Activated CD4-positive, alpha-beta T cell treated with anti-CD3 and anti-CD28 coated beads, Interleukin-2, amount 10 ng/mL, durations not matched to agents 7 days and 5 days (primary cell): ENCODE data around the gene MAP7D3. TPM values are rescaled to one million over a fixed set of nuclear protein-coding genes. Genes with fewer than 3 reads are reported as not detected.
A peak's percentile ranks its signal among the peaks of the same experiment; 100 is the strongest.
"Not testable (repeated sequence)": the region's sequence is repeated elsewhere in the genome, so short reads cannot be mapped to it uniquely, and the experiment has no call there.

Experiments used
- CTCF ChIA-PET: fragments of 350-600 bp; sonication (Branson Sonifier 250); formaldehyde crosslinking; loops from one replicate; lab custom pipeline; 2021; ENCODE audit warnings: antibody characterized with exemption; lab: Charles Lee
- POLR2A ChIA-PET: fragments of 350-600 bp; sonication (Branson Sonifier 250); formaldehyde crosslinking; loops from one replicate; lab custom pipeline; 2021; ENCODE audit warnings: antibody characterized with exemption; lab: Charles Lee
- DNase-seq: peaks from one replicate; pipeline ENCODE4 v3.0.0-alpha.2; 2020
- H3K27ac Mint-ChIP-seq: one replicate; pipeline ENCODE4 v1.8.0; 2021; ENCODE audit warnings: mild to moderate bottlenecking, moderate library complexity, mixed read lengths
- H3K27me3 Mint-ChIP-seq: one replicate; pipeline ENCODE4 v1.8.0; 2021; ENCODE audit warnings: mixed read lengths
- H3K36me3 Mint-ChIP-seq: one replicate; pipeline ENCODE4 v1.8.0; 2021; ENCODE audit warnings: low read depth, mixed read lengths
- H3K4me1 Mint-ChIP-seq: one replicate; pipeline ENCODE4 v1.8.0; 2021; ENCODE audit warnings: mixed read lengths
- H3K4me3 Mint-ChIP-seq: one replicate; pipeline ENCODE4 v1.8.0; 2021; ENCODE audit warnings: mild to moderate bottlenecking, moderate library complexity, mixed read lengths
- H3K9me3 Mint-ChIP-seq: one replicate; pipeline ENCODE4 v1.8.0; 2021; ENCODE audit warnings: mixed read lengths
- total RNA-seq, 2 experiments: library from RNA; stranded (reverse); gene quantifications; one replicate each; pipeline ENCODE4 v1.2.3, GENCODE V29; 2021

Gene MAP7D3
- 10 to 100 TPM; 11.2 to 13.5 TPM for total RNA-seq

GRCh38 chrX:136251041-136251991, at the start of gene MAP7D3:
TSS of gene MAP7D3 (minus strand) at chrX:136251400. CDS start at chrX:136251358, 42 bp downstream.
- ChIA-PET POLR2A (no interaction called here), CTCF (no interaction called here)
- Mint-ChIP-seq H3K4me3 (peak within 1 kb of the TSS; percentile 82), H3K27ac (peak within 1 kb of the TSS; percentile 79), H3K4me1 (peaks cover 8% of the 10 kb centered on the region), H3K27me3 (no peaks in the 10 kb centered on the region), H3K36me3 (no peaks in the 10 kb centered on the region), H3K9me3 (no peaks in the 10 kb centered on the region)
- peak; percentile 67 for DNase-seq

- H3K9me3 Mint-ChIP-seq, H3K4me1 Mint-ChIP-seq, H3K27me3 Mint-ChIP-seq, H3K36me3 Mint-ChIP-seq, H3K27ac Mint-ChIP-seq, DNase-seq, CTCF ChIA-PET, H3K4me3 Mint-ChIP-seq, POLR2A ChIA-PET: not testable (repeated sequence)
Observed at GRCh38 chrX:136300721-136301120, 49.5 kb upstream of the MAP7D3 start, which contains the start of gene ADGRG4. TSS of gene ADGRG4 (plus strand) at chrX:136300963. CDS start at chrX:136308778, 7,815 bp downstream.

- ChIA-PET POLR2A (no interaction called here), CTCF (interaction anchor here (0.7 kb wide), 1 partner anchor 330 kb away, joined by 3 read pairs; no protein-coding TSS in a partner anchor)
- H3K27me3 Mint-ChIP-seq, result peaks cover 3% of the 10 kb centered on the region
- H3K9me3 Mint-ChIP-seq, result no peaks in the 10 kb centered on the region
- H3K27ac Mint-ChIP-seq, result no peak overlapping the region
- H3K36me3 Mint-ChIP-seq, result no peaks in the 10 kb centered on the region
- no peak overlapping the region for H3K4me3 Mint-ChIP-seq
- H3K4me1 Mint-ChIP-seq, result no peaks in the 10 kb centered on the region
- DNase-seq, result no peak
Observed at GRCh38 chrX:136295380-136295779, 44.2 kb upstream of the MAP7D3 start.

GRCh38 chrX:136292656-136293055, 41.5 kb upstream of the MAP7D3 start:
- ChIA-PET CTCF (no interaction called here), POLR2A (no interaction called here)
- Mint-ChIP-seq H3K27ac (no peak overlapping the region), H3K36me3 (no peaks in the 10 kb centered on the region), H3K4me3 (no peak overlapping the region), H3K9me3 (no peaks in the 10 kb centered on the region), H3K4me1 (no peaks in the 10 kb centered on the region), H3K27me3 (peaks cover 3% of the 10 kb centered on the region)
- no peak for DNase-seq

- Mint-ChIP-seq H3K4me3 (no peak overlapping the region), H3K9me3 (no peaks in the 10 kb centered on the region), H3K36me3 (no peaks in the 10 kb centered on the region), H3K27ac (no peak overlapping the region), H3K27me3 (peaks cover 3% of the 10 kb centered on the region), H3K4me1 (no peaks in the 10 kb centered on the region)
- POLR2A ChIA-PET, result no interaction called here
- no peak for DNase-seq
- CTCF ChIA-PET, result no interaction called here
Observed at GRCh38 chrX:136291824-136292223, 40.6 kb upstream of the MAP7D3 start.

GRCh38 chrX:136286375-136286774, 35.2 kb upstream of the MAP7D3 start:
- CTCF ChIA-PET, H3K9me3 Mint-ChIP-seq, DNase-seq, H3K27me3 Mint-ChIP-seq, H3K27ac Mint-ChIP-seq, H3K4me1 Mint-ChIP-seq, H3K4me3 Mint-ChIP-seq, POLR2A ChIA-PET, H3K36me3 Mint-ChIP-seq: not testable (repeated sequence)

- Mint-ChIP-seq H3K4me3 (no peak overlapping the region), H3K27ac (no peak overlapping the region), H3K4me1 (peaks cover 4% of the 10 kb centered on the region), H3K9me3 (no peaks in the 10 kb centered on the region), H3K36me3 (no peaks in the 10 kb centered on the region), H3K27me3 (no peaks in the 10 kb centered on the region)
- no peak for DNase-seq
- CTCF ChIA-PET, result no interaction called here
- POLR2A ChIA-PET, result no interaction called here
Observed at GRCh38 chrX:136275553-136275952, 24.4 kb upstream of the MAP7D3 start.

GRCh38 chrX:136273986-136274385, 22.8 kb upstream of the MAP7D3 start:
- Mint-ChIP-seq H3K4me3 (no peak overlapping the region), H3K27me3 (no peaks in the 10 kb centered on the region)
- POLR2A ChIA-PET, result no interaction called here

GRCh38 chrX:136272325-136272724, 21.1 kb upstream of the MAP7D3 start:
- Mint-ChIP-seq H3K9me3 (no peaks in the 10 kb centered on the region), H3K36me3 (no peaks in the 10 kb centered on the region), H3K27me3 (no peaks in the 10 kb centered on the region), H3K4me3 (no peak overlapping the region), H3K27ac (no peak overlapping the region), H3K4me1 (peaks cover 4% of the 10 kb centered on the region)
- POLR2A ChIA-PET, result no interaction called here
- CTCF ChIA-PET, result interaction anchor here (1.8 kb wide), 1 partner anchor 9 kb away, joined by 3 read pairs; no protein-coding TSS in a partner anchor
- DNase-seq, result no peak

More at GRCh38 chrX:136273986-136274385, 22.8 kb upstream of the MAP7D3 start:
- Mint-ChIP-seq H3K27ac (no peak overlapping the region), H3K4me1 (peaks cover 4% of the 10 kb centered on the region), H3K9me3 (no peaks in the 10 kb centered on the region), H3K36me3 (no peaks in the 10 kb centered on the region)
- no peak for DNase-seq
- CTCF ChIA-PET, result interaction anchor here (1.0 kb wide), 1 partner anchor 304 kb away, joined by 3 read pairs; no protein-coding TSS in a partner anchor

GRCh38 chrX:136271300-136271699, 20.1 kb upstream of the MAP7D3 start:
- no peak overlapping the region for H3K27ac Mint-ChIP-seq
- ChIA-PET CTCF (interaction anchor here (0.6 to 1.8 kb wide), 4 partner anchors 10 to 1930 kb away, joined by 3 to 5 read pairs (median 4); no protein-coding TSS in a partner anchor), POLR2A (no interaction called here)
- H3K9me3 Mint-ChIP-seq, result no peaks in the 10 kb centered on the region
- H3K4me1 Mint-ChIP-seq, result peaks cover 4% of the 10 kb centered on the region
- DNase-seq, result no peak
- H3K36me3 Mint-ChIP-seq, result no peaks in the 10 kb centered on the region
- no peaks in the 10 kb centered on the region for H3K27me3 Mint-ChIP-seq
- H3K4me3 Mint-ChIP-seq, result no peak overlapping the region

GRCh38 chrX:136269921-136270320, 18.7 kb upstream of the MAP7D3 start:
- no peaks in the 10 kb centered on the region for H3K27me3 Mint-ChIP-seq
- no peak overlapping the region for H3K4me3 Mint-ChIP-seq
- no peak overlapping the region for H3K27ac Mint-ChIP-seq
- POLR2A ChIA-PET, result no interaction called here
- H3K36me3 Mint-ChIP-seq, result no peaks in the 10 kb centered on the region
- H3K9me3 Mint-ChIP-seq, result no peaks in the 10 kb centered on the region
- H3K4me1 Mint-ChIP-seq, result peaks cover 4% of the 10 kb centered on the region
- CTCF ChIA-PET, result interaction anchor here (0.6 to 1.1 kb wide), 2 partner anchors 14 to 127 kb away, joined by 3 to 4 read pairs; no protein-coding TSS in a partner anchor
- DNase-seq, result no peak

GRCh38 chrX:136268051-136269048, 17.1 kb upstream of the MAP7D3 start:
- no peak overlapping the region for H3K4me3 Mint-ChIP-seq
- DNase-seq, result peak; percentile 60
- H3K4me1 Mint-ChIP-seq, result peaks cover 4% of the 10 kb centered on the region
- ChIA-PET POLR2A (no interaction called here), CTCF (interaction anchor here (0.6 to 1.0 kb wide), 3 partner anchors 59 to 240 kb away, joined by 3 to 4 read pairs (median 4); no protein-coding TSS in a partner anchor)
- no peak overlapping the region for H3K27ac Mint-ChIP-seq
- H3K9me3 Mint-ChIP-seq, result no peaks in the 10 kb centered on the region
- H3K36me3 Mint-ChIP-seq, result no peaks in the 10 kb centered on the region
- no peaks in the 10 kb centered on the region for H3K27me3 Mint-ChIP-seq
